Gastrocnemius medialis (tissue), 4 donors: ENCODE data around the gene KCNMB4.

Experiments
- CTCF ChIP-seq, 5 experiments: fragments of 450-650 bp in 3 of 5; fragments of 200-600 bp in 2 of 5; sonication (generic) in 2 of 5; IDR thresholded peaks in 4 of 5; conservative IDR thresholded peaks in 1 of 5; 1 replicate in 4 of 5; 2 replicates in 1 of 5; pipeline ENCODE4 v1.5.1; 2016 to 2019; ENCODE audit warnings: antibody characterized with exemption in 5 of 5, mild to moderate bottlenecking in 3 of 5, moderate library complexity in 3 of 5
- POLR2A ChIP-seq, 2 donors: fragments of 450-650 bp; IDR thresholded peaks; one replicate each; pipeline ENCODE4 v1.6.1; 2017; ENCODE audit warnings: antibody characterized with exemption in 2 of 2, mild to moderate bottlenecking in 2 of 2, moderate library complexity in 2 of 2

- TF ChIP-seq CTCF (IDR thresholded peaks at IDR 0.05 in 4 of 5, conservative IDR thresholded peaks at IDR 0.05 in 1 of 5) (no peak), POLR2A (IDR thresholded peaks at IDR 0.05) (no peak)
These were observed 61.5 kb downstream of the KCNMB4 start for GRCh38 chr12:70427611-70428010.
